HUES6 (cell line): ENCODE data around the gene SPATA32.
A peak's percentile ranks its signal among the peaks of the same experiment; 100 is the strongest.

Experiments used
- H3K27ac ChIP-seq: 2 replicates; pipeline ENCODE4 v1.7.0; 2013; ENCODE audit warnings: low read depth, mild to moderate bottlenecking, low read length, inconsistent platforms
- H3K27me3 ChIP-seq: 2 replicates; pipeline ENCODE4 v1.6.1; 2013; ENCODE audit warnings: low read length; ENCODE audit not compliant: control insufficient read depth, insufficient read depth
- H3K36me3 ChIP-seq: 2 replicates; pipeline ENCODE4 v1.6.1; 2013; ENCODE audit warnings: low read length; ENCODE audit not compliant: control insufficient read depth, insufficient read depth
- H3K4me1 ChIP-seq: 2 replicates; pipeline ENCODE4 v1.6.1; 2013; ENCODE audit warnings: low read length; ENCODE audit not compliant: control insufficient read depth, insufficient read depth
- H3K4me3 ChIP-seq: 2 replicates; pipeline ENCODE4 v1.5.1; 2013; ENCODE audit warnings: low read depth, low read length
- H3K9ac ChIP-seq: one replicate; pipeline ENCODE4 v1.6.1; 2013; ENCODE audit warnings: mild to moderate bottlenecking, low read length
- H3K9me3 ChIP-seq: 2 replicates; pipeline ENCODE4 v1.6.1; 2013; ENCODE audit warnings: low read depth, low read length; ENCODE audit not compliant: control insufficient read depth, insufficient read depth

The SPATA32 gene

DNA sequence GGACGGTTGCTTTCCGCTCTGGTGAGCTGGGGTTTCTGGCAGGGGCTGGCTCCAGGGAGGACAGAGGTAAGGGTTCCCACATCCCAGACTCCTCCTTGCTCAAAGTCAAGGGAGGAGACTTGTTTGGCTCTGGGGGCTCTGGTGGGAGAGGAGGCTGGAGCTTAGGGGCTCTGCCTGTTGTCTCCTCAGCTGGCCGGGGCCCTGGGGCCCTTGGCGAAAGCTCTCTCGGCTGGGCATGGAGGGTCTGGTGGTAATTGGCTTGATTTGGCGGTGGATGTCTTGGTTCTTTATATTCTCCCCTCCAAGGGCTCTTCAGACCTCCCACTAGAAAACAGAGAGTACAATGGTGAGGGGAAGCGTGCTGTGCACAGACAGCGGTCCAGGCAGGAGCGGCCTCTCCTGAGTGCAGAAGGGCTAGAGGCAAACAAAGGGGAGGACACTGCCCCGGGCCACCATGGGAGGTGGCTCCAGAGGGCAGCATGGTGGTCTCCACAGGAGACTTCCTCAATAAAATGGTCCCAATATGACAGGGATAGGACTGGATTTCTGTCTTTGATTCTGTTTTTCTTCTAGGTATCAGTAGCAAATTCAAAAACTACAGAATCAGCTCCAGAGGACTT lies 5.7 kb upstream of the SPATA32 start:
- no peak overlapping the region for H3K27ac ChIP-seq
- no peak overlapping the region for H3K4me3 ChIP-seq
- peaks cover 71% of the 10 kb centered on the region for H3K36me3 ChIP-seq
- peaks cover 5% of the 10 kb centered on the region for H3K4me1 ChIP-seq
- no peak overlapping the region for H3K9ac ChIP-seq
- H3K9me3 ChIP-seq = no peaks in the 10 kb centered on the region
- H3K27me3 ChIP-seq = no peaks in the 10 kb centered on the region

DNA sequence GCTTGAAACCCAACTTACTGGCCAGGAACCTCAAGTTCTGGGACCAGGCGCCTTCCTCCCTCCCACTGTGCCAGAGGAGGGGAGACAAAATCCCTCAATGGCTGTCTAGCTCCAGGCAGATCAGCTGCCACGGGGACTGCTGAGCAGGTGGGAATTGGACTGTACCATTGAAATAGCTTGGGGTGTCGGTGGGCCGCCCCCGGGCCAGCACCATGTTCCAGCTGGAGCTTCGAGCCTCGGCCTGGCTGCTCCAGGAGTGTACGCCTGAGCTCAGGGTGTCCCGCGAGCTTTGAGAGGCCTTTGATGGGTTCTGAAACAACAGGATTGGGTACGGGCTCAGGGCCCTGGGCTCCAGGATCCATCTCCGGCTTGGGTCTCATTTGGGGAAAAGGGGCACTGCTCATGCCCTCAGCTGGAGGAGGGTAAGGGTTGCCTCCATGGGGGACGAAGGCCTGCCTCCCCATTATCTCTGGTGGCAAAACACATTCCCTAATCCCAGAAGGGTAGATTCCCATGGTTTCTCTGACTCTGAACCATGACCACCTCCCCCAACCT lies 4.6 kb upstream of the SPATA32 start:
- Histone ChIP-seq H3K4me3 (no peak overlapping the region), H3K4me1 (peaks cover 11% of the 10 kb centered on the region), H3K27me3 (peaks cover 1% of the 10 kb centered on the region; the same call in 1 of the 2 replicates), H3K36me3 (peaks cover 71% of the 10 kb centered on the region), H3K9me3 (no peaks in the 10 kb centered on the region), H3K9ac (no peak overlapping the region), H3K27ac (no peak overlapping the region)

DNA sequence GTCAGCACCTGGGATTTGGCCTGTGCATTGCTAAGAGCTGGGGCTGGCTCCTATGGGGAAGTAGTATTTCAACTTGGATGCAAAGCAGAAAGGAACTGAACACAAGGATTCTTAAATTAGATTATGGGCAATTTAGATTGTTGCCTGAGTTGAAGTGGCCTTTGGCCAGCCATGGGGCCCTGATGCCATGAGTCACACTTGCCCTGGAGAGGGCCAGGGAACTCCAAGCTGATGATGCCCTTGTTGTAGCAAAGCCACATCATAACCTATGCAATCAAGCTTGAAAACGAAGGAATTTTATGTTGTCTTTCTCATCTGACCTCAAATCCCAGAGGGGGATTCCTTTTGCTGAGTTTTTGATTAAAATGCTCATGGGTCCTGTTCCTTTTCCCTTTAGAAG lies 3.9 kb upstream of the SPATA32 start:
- Histone ChIP-seq H3K9ac (no peak overlapping the region), H3K27me3 (peaks cover 6% of the 10 kb centered on the region; the same call in 1 of the 2 replicates), H3K4me1 (peaks cover 15% of the 10 kb centered on the region), H3K9me3 (no peaks in the 10 kb centered on the region), H3K36me3 (peaks cover 71% of the 10 kb centered on the region), H3K4me3 (no peak overlapping the region), H3K27ac (no peak overlapping the region)

DNA sequence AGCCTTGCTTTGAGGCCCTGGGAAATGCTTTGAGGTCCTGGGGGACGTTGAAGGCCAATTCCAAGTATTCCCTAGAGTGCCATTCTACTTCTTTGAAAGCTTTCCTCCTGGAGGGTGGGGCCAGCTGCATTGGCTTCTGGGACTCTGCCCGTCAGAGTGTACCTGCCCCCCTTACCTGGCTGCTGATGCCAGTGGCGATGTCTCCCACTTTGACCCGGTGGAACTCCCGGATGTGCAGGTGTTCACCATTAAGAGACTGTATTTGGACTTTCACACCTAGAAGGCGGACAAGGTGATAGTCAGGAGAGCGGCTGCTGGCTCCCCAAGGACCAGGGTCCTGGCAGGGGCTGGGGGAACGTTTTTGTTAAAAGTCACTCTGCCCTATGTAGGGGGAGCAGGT lies 3.1 kb upstream of the SPATA32 start:
- H3K4me3 ChIP-seq = no peak overlapping the region
- H3K9ac ChIP-seq = no peak overlapping the region
- peaks cover 65% of the 10 kb centered on the region for H3K36me3 ChIP-seq
- peaks cover 6% of the 10 kb centered on the region; the same call in 1 of the 2 replicates for H3K27me3 ChIP-seq
- H3K4me1 ChIP-seq = peaks cover 15% of the 10 kb centered on the region
- H3K9me3 ChIP-seq = no peaks in the 10 kb centered on the region
- no peak overlapping the region for H3K27ac ChIP-seq

DNA sequence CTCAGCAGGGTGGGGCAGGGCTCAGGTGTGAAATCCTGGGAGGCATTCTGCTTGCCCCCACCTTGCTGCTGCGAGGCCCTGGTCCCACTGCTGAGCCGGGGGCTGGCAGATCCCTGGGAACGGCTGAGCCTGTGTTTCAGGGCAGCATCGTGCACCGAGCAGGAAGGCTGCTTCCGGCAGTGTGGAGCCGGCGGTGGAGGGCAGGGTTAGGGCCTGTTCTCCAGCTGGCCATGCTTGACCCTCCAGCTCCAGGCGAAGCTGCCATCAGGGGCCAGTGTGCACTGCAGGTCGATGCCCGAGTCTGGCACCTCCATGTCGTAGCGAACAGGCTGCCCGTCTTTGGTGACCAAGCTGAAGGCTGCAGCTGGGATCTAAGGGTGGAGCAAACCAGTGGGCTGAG lies 2.5 kb upstream of the SPATA32 start:
- no peak overlapping the region for H3K4me3 ChIP-seq
- H3K4me1 ChIP-seq = peaks cover 15% of the 10 kb centered on the region
- no peak overlapping the region for H3K27ac ChIP-seq
- H3K9me3 ChIP-seq = no peaks in the 10 kb centered on the region
- peaks cover 59% of the 10 kb centered on the region for H3K36me3 ChIP-seq
- H3K9ac ChIP-seq = no peak overlapping the region
- peaks cover 6% of the 10 kb centered on the region; the same call in 1 of the 2 replicates for H3K27me3 ChIP-seq

DNA sequence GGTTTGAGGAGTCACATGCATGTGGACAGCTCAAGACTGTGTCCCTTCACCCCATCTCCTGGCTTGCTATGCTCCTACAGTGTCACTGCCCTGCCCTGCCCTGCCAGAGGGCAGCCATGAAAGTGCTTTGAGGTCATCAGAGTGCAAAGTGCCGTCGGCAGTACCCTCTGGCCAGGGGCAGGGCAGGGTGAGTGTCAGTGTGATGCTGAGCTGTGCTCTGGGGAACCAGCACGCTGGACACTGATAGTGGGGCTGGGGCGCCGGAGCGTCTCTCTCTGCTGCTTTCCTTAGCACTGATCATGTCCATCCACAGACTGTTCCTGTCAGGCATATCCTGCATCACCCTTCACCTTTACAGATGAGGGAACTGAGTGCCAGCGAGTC lies 1.6 kb upstream of the SPATA32 start:
- Histone ChIP-seq H3K9me3 (no peaks in the 10 kb centered on the region), H3K4me3 (no peak overlapping the region), H3K4me1 (peaks cover 15% of the 10 kb centered on the region), H3K9ac (no peak overlapping the region), H3K27me3 (peaks cover 6% of the 10 kb centered on the region; the same call in 1 of the 2 replicates), H3K27ac (no peak overlapping the region), H3K36me3 (peaks cover 49% of the 10 kb centered on the region)

DNA sequence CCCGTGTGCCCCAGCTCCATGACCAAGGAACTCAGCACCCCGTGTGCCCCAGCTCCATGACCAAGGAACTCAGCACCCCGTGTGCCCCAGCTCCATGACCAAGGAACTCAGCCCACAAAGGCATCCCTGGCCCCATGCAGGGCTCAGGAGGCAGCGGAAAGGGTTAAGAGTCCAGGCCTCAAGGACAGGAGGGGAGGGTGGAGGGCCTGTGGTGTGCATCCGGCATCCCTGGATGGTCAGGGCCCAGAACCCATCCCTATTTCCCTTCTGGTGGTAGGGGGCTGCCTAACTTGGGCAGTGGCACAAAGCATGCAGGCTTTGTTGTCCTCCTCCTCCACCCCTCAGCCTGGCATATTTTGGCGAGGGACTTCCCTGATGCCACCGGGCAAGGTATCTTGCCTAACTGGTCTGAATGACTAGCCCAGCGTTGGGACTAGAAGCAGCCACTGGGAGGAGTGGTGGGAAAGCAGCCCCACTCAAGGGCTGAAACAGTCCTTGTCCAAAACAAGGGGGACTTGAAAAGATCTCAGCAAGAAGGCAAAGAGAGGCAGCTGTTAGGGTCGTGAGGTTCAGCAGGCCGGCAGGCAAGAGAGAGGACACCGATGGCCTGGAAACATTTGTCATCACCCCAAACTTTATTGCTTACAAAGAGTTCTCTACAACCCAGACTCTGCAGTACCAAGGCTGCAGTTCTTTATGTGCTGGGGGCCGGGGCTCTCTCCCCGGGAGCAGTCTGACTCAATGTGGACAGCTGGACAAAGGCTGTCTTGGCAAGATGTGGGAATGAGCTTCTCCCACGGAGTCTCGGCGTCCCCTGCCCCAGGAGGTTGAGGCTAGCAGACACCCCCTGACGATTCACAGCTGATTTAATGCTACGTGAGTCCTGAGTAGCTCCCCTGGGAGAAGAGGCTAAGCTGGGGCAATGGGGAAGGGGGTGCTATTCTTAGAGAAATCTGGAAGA lies 902 bp upstream of the SPATA32 start:
- Histone ChIP-seq H3K9ac (peak overlapping the region; percentile 45), H3K27ac (no peak overlapping the region), H3K4me3 (peak overlapping the region; percentile 64), H3K27me3 (peaks cover 6% of the 10 kb centered on the region; the same call in 1 of the 2 replicates), H3K36me3 (peaks cover 43% of the 10 kb centered on the region), H3K9me3 (no peaks in the 10 kb centered on the region), H3K4me1 (peaks cover 15% of the 10 kb centered on the region)

DNA sequence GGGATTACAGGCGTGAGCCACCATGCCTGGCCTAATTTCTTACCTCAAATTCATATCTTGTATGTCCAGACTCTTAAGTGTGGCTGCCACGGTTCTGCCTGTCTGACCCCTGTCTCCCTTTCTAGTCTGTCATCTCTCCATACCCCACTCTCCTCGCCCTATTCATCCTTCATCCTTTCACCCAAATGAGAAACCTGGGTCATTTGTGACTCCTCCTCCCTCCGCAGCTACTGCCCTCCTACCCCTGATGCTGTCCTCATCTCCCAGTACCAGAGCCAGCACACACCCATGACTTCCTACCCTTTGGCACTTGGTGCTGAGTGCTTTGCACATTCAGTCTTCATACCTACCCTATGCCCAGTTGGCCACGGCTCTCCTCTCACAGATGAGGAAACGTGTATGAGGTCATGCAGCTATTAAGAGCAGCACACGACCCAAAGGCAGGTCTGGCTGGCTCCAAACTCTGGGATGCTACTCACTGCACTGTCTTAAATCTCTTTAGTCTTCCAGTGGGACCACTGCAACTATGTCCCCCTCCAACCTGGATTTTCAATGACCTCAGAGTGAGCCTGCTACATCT lies 1.6 kb downstream of the SPATA32 start:
- H3K27me3 ChIP-seq = peaks cover 6% of the 10 kb centered on the region; the same call in 1 of the 2 replicates
- peaks cover 30% of the 10 kb centered on the region for H3K4me1 ChIP-seq
- no peak overlapping the region for H3K4me3 ChIP-seq
- H3K9ac ChIP-seq = no peak overlapping the region
- H3K36me3 ChIP-seq = peaks cover 23% of the 10 kb centered on the region
- no peaks in the 10 kb centered on the region for H3K9me3 ChIP-seq
- no peak overlapping the region for H3K27ac ChIP-seq

DNA sequence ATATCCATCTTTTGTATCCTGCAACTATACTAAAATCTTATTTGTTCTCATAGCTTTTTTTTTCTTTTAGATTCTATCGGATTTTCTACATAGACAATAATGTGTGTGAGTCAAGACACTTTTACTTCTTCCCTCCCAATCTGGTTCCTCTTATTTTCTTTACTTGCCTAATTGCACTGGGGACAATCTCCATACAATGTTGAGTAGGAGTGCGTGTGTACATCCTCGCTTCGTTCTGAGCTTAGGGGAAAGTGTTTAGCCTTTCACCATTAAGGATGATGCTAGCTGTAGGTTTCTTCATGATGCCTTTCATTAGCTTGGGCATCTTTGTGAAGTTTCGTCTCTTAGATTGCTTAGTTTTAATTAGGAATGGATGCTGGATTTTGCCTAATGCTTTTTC lies 2.9 kb downstream of the SPATA32 start:
- H3K9ac ChIP-seq = no peak overlapping the region
- peaks cover 30% of the 10 kb centered on the region for H3K4me1 ChIP-seq
- no peak overlapping the region for H3K4me3 ChIP-seq
- no peaks in the 10 kb centered on the region for H3K9me3 ChIP-seq
- peaks cover 10% of the 10 kb centered on the region for H3K36me3 ChIP-seq
- H3K27ac ChIP-seq = no peak overlapping the region
- peaks cover 6% of the 10 kb centered on the region; the same call in 1 of the 2 replicates for H3K27me3 ChIP-seq

DNA sequence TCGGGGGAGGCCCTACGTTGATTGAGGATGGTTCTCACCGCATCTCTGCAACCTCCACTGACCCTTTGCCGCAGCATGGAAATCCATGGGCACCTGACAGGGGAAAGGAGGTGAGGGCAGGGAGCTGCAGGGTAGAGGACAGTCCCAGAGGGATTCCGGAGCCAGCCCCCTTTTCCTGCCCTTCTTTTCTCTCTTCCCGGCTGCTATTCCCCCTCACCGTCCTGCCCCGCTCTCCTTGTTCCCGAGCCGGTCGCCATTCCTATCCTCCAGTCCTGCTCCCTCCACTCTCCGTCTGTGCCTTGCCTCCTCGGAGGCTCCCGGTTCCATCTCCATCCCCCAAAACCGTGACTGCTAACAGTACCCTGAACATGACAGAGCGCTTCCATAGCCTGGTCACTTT lies 4.8 kb downstream of the SPATA32 start:
- Histone ChIP-seq H3K9ac (no peak overlapping the region), H3K4me3 (no peak overlapping the region), H3K27me3 (peaks cover 6% of the 10 kb centered on the region; the same call in 1 of the 2 replicates), H3K36me3 (no peaks in the 10 kb centered on the region), H3K9me3 (no peaks in the 10 kb centered on the region), H3K4me1 (peaks cover 21% of the 10 kb centered on the region), H3K27ac (no peak overlapping the region)
